GM12892 (cell line): ENCODE measurements around the gene PXDC1.

Experiments
- POLR2A ChIP-seq: IDR thresholded peaks from 2 replicates; pipeline ENCODE4 v1.6.1; 2011; ENCODE audit warnings: low read depth, low read length, control low read depth
- TAF1 ChIP-seq: IDR thresholded peaks from 2 replicates; pipeline ENCODE4 v1.6.1; 2011; ENCODE audit warnings: low read depth, mild to moderate bottlenecking, control low read depth, low read length, borderline replicate concordance

GRCh38 chr6:3746119-3746691 lies 5.3 kb downstream of the PXDC1 start:
- no peak for TF ChIP-seq POLR2A
- no peak for TF ChIP-seq TAF1
